GM18517 (cell line): ENCODE data around the gene USP53.
"Not testable (repeated sequence)": the region's sequence is repeated elsewhere in the genome, so short reads cannot be mapped to it uniquely, and the experiment has no call there.

Source experiments
- ATAC-seq: cut with Tn5 transposase; IDR thresholded peaks from one replicate; pipeline ENCODE4 v1.9.1; 2021; ENCODE audit warnings: mild to moderate bottlenecking, moderate library complexity; ENCODE audit not compliant: unreplicated experiment

Gene USP53

DNA sequence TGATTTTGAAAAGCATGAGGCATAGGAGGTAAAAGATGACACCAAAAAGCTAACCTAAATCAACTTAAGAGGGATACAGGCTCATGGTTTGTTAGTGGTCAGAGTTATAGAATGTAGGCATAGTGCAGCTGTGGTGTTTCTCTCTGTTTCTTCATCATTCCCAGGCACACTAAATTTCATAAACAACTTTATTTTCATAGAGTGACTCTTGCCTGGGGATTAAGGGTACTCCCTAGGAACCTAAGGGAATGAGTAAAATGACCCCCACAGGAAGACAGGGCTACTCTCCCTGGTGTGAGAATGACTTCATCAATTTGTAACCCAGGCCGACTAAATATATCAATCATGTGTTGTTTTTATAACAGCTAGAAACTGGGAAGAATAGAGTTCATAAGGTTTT is 98.3 kb downstream of the USP53 start:
- ATAC-seq: no peak

DNA sequence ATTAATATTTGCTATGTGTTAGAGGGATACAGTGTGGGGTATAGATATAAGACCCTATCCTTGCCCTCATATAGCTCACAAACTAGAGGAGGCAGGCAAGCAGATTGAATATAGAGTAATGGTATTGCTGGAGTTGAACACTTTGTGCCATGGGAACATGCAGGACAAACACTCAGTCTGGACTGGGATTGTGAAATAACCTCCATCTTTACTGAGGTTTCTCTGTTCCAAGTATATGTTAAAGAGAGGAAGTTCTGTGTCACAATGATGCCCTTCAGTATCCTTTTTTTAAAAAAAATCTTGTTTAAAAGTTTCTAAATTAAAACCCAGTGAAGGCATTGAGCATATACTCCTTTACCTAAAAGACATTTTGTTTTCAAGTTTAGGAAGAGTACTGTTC is 100.7 kb downstream of the USP53 start:
- ATAC-seq: no peak

- ATAC-seq: no peak
These were observed 101.8 kb downstream of the USP53 start for GRCh38 chr4:119314356-119314755.

- ATAC-seq: no peak
These were observed 102.5 kb downstream of the USP53 start for GRCh38 chr4:119315036-119315435.

- no peak for ATAC-seq
These were observed 105.5 kb downstream of the USP53 start for GRCh38 chr4:119317990-119318389.

DNA sequence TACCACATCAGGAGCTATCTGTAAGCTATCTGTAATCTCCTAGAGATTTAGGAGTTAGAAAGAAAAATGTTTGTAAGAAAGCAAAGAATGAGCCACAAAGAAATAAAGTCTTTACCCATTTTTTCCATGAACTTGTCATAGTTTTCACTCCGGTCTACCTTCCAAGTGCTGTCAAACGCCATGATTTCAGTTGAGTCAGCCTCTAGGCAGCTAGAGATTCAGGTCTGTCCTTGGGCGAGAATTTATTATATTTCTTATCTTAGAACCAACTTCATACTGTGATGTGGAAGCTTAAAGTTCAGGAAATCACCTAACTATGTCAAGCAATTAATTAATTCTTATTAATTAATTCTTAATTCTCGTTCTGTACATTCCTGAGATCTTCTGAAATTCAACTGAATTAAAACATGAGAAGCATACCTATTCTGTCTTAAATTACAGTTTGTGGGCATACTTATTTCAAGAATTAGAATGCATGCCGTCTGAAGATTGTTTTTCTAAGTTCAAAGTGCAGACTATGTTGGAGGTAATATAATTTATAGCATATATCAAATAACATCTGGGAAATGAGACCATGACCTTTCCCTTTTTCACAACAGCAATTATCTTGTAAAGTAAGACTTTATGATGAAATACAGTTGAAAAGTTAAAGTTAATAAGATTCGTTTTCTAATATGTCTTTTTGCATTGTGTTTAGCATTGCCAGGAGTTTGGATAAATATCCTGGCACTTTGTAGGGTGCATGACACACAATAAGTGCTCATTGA is 109.6 kb downstream of the USP53 start, which contains the start of gene FABP2:
TSS of gene FABP2 (minus strand) at position 218 of the 767 bp plus-strand sequence. CDS start at position 182, 36 bp downstream.
- ATAC-seq: no peak

GRCh38 chr4:119328695-119329094 is 116.2 kb downstream of the USP53 start:
- ATAC-seq: no peak

- no peak for ATAC-seq
These were observed 117.5 kb downstream of the USP53 start for GRCh38 chr4:119329835-119330620.

DNA sequence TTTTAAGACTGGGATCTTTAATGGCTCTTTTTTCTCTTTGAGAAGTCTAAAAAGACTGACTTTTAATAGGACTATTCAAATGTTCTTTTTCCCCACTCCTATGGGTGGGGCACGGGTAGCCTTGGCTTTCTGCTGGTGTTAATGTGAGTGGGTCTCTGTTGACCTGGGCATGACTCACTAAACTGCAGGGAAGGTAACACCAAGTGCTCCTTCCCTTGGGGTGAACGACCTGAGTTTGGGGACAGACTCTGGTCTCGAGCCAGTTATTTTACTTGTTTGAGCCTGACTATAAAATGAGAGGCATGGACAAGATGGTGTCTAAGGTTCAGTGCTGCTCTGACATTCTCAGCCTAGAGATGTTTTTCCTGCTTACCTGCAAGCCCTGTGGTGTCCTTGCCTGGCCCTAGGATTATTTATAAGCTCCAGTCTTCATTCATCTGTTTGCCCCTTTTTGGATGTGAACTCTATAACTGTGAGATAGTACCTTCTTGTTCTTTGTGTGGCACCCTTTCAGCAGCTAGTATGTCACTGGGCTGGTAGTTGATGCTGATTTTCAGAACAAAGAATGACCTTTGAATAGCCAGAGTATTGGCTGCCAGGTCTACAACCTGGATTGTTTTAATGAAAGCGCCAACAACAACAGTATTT is 123.9 kb downstream of the USP53 start:
- ATAC-seq: not testable (repeated sequence)

DNA sequence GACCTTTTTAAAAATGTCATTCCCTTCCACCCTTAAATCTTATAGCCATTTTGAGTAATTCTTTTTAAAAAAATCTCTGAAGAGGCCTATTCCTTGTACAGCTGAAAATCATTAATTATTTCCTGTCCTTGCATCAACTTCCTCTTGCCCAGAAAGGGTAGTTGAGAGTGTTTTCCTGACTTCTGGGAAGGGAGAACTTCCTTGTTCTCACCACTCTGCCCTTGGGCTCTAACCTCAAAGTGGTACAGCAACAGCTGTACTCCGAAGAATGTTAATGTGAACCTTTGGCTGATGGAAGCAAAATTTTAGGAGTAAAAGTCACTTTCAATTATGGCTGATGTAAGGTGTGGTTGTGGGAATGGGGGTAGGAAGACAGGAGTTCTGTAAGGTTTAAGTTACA is 124.5 kb downstream of the USP53 start:
- no peak for ATAC-seq

GRCh38 chr4:119339895-119340294 is 127.4 kb downstream of the USP53 start:
- ATAC-seq: not testable (repeated sequence)

GRCh38 chr4:119343293-119343692 is 130.8 kb downstream of the USP53 start:
- not testable (repeated sequence) for ATAC-seq
